Epithelial cell of proximal tubule (primary cell): Measurements from ENCODE around the gene AGAP9. TPM values are rescaled to one million over a fixed set of nuclear protein-coding genes. Genes with fewer than 3 reads are reported as not detected.

Source experiments
- DNase-seq: peaks from one replicate; pipeline ENCODE4 v3.0.0-alpha.2; 2011; ENCODE audit warnings: low read depth
- H3K4me3 ChIP-seq: 2 replicates; pipeline ENCODE4 v1.5.1; 2011; ENCODE audit warnings: low read depth, mild to moderate bottlenecking, low read length
- CTCF ChIP-seq: conservative IDR thresholded peaks from 2 replicates; pipeline ENCODE4 v1.5.1; 2012; ENCODE audit warnings: low read depth, mild to moderate bottlenecking, low read length
- total RNA-seq: library from RNA; depleted of rRNA; stranded (reverse); fragments of >200 nt; gene quantifications from 2 replicates; pipeline ENCODE4 v1.2.3, GENCODE V29; 2015

Gene AGAP9
- total RNA-seq, 1 donor from 2014 or later = 7.1 TPM

DNA sequence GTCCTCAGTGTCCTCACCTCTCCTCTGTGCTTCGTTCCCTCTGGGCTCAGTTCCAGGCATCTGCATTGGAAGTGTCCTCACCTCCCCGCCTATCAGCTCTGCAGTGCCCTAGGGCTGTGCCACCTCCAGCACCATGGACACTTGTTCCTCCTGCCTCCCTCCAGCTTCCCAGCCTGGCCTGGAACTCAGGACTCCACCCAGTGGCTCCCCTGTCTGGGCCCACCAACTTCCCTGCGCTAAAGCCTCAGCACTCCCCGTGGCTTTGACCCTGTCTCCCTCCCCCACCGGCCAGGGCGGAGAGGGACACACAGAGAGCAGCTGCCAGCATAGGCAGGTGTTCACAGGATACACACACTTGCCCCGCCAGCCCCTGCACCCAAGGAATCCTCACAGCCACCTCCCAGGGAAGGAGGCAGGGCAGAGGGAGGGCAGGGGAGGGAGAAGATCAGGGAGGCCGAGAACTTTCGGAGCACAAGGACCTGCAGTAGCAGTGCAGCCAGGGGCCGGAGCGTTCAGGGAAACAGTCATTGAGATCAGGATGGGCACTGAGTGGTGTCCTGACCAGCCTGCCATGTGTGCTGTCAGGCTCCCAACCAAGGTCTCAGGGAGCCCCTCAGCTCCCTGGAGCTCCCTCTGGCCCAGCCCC, 70.8 kb downstream of the AGAP9 start:
- no peak for TF ChIP-seq CTCF
- H3K4me3 ChIP-seq = no peak overlapping the region
- DNase-seq = no peak

GRCh38 chr10:47451998-47452494, 71.4 kb downstream of the AGAP9 start:
- DNase-seq = no peak
- no peak for TF ChIP-seq CTCF
- H3K4me3 ChIP-seq = no peak overlapping the region

Other genes starting within 250 kb of the AGAP9 start
- gene GDF10, start 223.4 kb downstream of the AGAP9 start, total RNA-seq = not detected in 2 replicates
- not detected in 2 replicates for gene GDF2, start 201.2 kb downstream of the AGAP9 start, total RNA-seq
- gene RBP3, start 175.3 kb downstream of the AGAP9 start, total RNA-seq = not detected in 2 replicates
- gene ZNF488, start 139.3 kb downstream of the AGAP9 start, total RNA-seq = 0.63 and 2.1 TPM in 2 replicates
- 1.4 and 6.0 TPM in 2 replicates for gene ANXA8, start 39.5 kb downstream of the AGAP9 start, total RNA-seq
- not detected in 2 replicates for gene FAM25G, start 31.9 kb downstream of the AGAP9 start, total RNA-seq
- gene SYT15B, start 240.0 kb upstream of the AGAP9 start, total RNA-seq = 0.07 TPM in 1 of 2 replicates, not detected in the other